Parathyroid adenoma (tissue), 2 donors: ENCODE measurements around the gene MIS12.

ENCODE experiments used
- H2AFZ ChIP-seq: fragments of 300-600 bp; sonication (generic); one replicate; pipeline ENCODE4 v1.7.0; 2017; ENCODE audit warnings: antibody characterized with exemption, mild to moderate bottlenecking
- H3K27ac ChIP-seq: fragments of 300-600 bp; sonication (generic); one replicate; pipeline ENCODE4 v1.7.0; 2017
- H3K27me3 ChIP-seq: fragments of 300-600 bp; sonication (generic); one replicate; pipeline ENCODE4 v1.7.0; 2017; ENCODE audit warnings: low read length; ENCODE audit not compliant: control insufficient read depth, insufficient read depth
- H3K36me3 ChIP-seq: fragments of 300-600 bp; sonication (generic); one replicate; pipeline ENCODE4 v1.7.0; 2017; ENCODE audit warnings: low read length; ENCODE audit not compliant: control insufficient read depth, insufficient read depth
- H3K4me1 ChIP-seq: fragments of 300-600 bp; sonication (generic); one replicate; pipeline ENCODE4 v1.7.0; 2017; ENCODE audit warnings: control low read depth
- H3K4me2 ChIP-seq: fragments of 300-600 bp; sonication (generic); one replicate; pipeline ENCODE4 v1.7.0; 2017; ENCODE audit warnings: low read length
- H3K4me3 ChIP-seq: fragments of 300-600 bp; sonication (generic); one replicate; pipeline ENCODE4 v1.7.0; 2017; ENCODE audit warnings: low read depth, low read length
- H3K79me2 ChIP-seq: fragments of 300-600 bp; sonication (generic); one replicate; pipeline ENCODE4 v1.7.0; 2017; ENCODE audit warnings: control low read depth
- H3K9ac ChIP-seq: fragments of 300-600 bp; sonication (generic); one replicate; pipeline ENCODE4 v1.7.0; 2017; ENCODE audit warnings: mild to moderate bottlenecking
- H3K9me3 ChIP-seq: fragments of 300-600 bp; sonication (generic); one replicate; pipeline ENCODE4 v1.7.0; 2017; ENCODE audit warnings: low read length; ENCODE audit not compliant: control insufficient read depth
- TF ChIP-seq, protein P1 (sequence below): fragments of 300-600 bp; sonication (generic); IDR thresholded peaks from one replicate; pipeline ENCODE4 v1.7.0; 2017; ENCODE audit warnings: antibody characterized with exemption, mild to moderate bottlenecking
- donor health status: primary hyperparathyroidism.

The MIS12 gene

DNA sequence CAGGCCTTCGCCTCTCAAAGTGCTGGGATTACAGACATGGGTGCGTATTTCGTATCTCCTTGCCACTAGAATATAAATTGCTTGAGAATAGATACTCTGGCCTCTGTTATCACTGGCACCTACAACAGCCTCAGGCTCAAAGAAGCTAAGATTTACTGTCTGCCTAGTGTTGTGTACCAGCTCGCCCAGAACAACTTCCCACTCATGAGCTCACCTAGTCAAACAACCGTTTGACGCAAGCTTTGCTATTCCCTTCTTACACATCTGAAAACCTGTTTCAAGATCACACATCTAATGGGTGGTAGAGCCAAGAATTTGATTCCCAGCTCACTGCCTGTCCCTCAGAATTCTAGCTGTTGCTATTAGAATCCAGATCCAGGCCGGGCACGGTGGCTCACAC lies 24.4 kb downstream of the MIS12 start:
- Histone ChIP-seq H3K4me3 (no peak overlapping the region), H3K27me3 (no peaks in the 10 kb centered on the region), H2AFZ (no peak overlapping the region), H3K9me3 (no peaks in the 10 kb centered on the region), H3K36me3 (no peaks in the 10 kb centered on the region), H3K79me2 (no peaks in the 10 kb centered on the region), H3K4me2 (no peak overlapping the region), H3K4me1 (no peaks in the 10 kb centered on the region), H3K9ac (no peak overlapping the region), H3K27ac (no peak overlapping the region)
- TF ChIP-seq, protein P1, sequence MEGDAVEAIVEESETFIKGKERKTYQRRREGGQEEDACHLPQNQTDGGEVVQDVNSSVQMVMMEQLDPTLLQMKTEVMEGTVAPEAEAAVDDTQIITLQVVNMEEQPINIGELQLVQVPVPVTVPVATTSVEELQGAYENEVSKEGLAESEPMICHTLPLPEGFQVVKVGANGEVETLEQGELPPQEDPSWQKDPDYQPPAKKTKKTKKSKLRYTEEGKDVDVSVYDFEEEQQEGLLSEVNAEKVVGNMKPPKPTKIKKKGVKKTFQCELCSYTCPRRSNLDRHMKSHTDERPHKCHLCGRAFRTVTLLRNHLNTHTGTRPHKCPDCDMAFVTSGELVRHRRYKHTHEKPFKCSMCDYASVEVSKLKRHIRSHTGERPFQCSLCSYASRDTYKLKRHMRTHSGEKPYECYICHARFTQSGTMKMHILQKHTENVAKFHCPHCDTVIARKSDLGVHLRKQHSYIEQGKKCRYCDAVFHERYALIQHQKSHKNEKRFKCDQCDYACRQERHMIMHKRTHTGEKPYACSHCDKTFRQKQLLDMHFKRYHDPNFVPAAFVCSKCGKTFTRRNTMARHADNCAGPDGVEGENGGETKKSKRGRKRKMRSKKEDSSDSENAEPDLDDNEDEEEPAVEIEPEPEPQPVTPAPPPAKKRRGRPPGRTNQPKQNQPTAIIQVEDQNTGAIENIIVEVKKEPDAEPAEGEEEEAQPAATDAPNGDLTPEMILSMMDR: no peak

GRCh38 chr17:5511401-5512225 lies 25.2 kb downstream of the MIS12 start:
- H3K4me1 ChIP-seq: no peaks in the 10 kb centered on the region
- H3K27me3 ChIP-seq: no peaks in the 10 kb centered on the region
- no peaks in the 10 kb centered on the region for H3K9me3 ChIP-seq
- H3K79me2 ChIP-seq: no peaks in the 10 kb centered on the region
- no peak overlapping the region for H2AFZ ChIP-seq
- no peaks in the 10 kb centered on the region for H3K36me3 ChIP-seq
- H3K4me3 ChIP-seq: no peak overlapping the region
- TF ChIP-seq, protein P1: no peak
- no peak overlapping the region for H3K27ac ChIP-seq
- H3K4me2 ChIP-seq: no peak overlapping the region
- H3K9ac ChIP-seq: no peak overlapping the region

DNA sequence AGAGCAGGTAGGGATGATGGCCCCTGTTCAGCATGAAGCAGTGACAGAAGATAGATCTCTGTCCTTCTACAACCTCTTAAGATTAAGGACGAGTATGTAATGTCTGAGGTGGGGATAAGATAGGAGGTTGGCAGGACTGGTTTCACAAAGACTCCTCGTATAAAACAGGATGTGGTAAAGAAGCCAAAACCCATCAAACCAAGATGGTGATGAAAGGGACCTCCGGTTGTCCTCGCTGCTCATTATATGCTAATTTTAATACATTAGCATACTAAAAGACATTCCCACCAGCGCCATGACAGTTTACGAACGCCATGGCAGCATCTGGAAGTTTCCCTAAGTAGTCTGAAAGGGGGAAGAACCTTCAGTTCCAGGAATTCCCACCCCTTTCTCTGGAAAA lies 27.3 kb downstream of the MIS12 start:
- TF ChIP-seq, protein P1: no peak
- no peaks in the 10 kb centered on the region for H3K9me3 ChIP-seq
- no peak overlapping the region for H2AFZ ChIP-seq
- H3K36me3 ChIP-seq: no peaks in the 10 kb centered on the region
- no peaks in the 10 kb centered on the region for H3K4me1 ChIP-seq
- H3K27me3 ChIP-seq: no peaks in the 10 kb centered on the region
- H3K9ac ChIP-seq: no peak overlapping the region
- H3K4me2 ChIP-seq: no peak overlapping the region
- H3K4me3 ChIP-seq: no peak overlapping the region
- H3K79me2 ChIP-seq: no peaks in the 10 kb centered on the region
- no peak overlapping the region for H3K27ac ChIP-seq

GRCh38 chr17:5514976-5515375 lies 28.6 kb downstream of the MIS12 start:
- Histone ChIP-seq H3K27me3 (no peaks in the 10 kb centered on the region), H3K9me3 (no peaks in the 10 kb centered on the region), H3K4me2 (no peak overlapping the region), H3K79me2 (no peaks in the 10 kb centered on the region), H3K27ac (no peak overlapping the region), H3K4me3 (no peak overlapping the region), H3K9ac (no peak overlapping the region), H3K36me3 (no peaks in the 10 kb centered on the region), H3K4me1 (no peaks in the 10 kb centered on the region), H2AFZ (no peak overlapping the region)
- TF ChIP-seq, protein P1: no peak
